Endodermal cell (in vitro differentiated cells): ENCODE results near the gene KRTAP9-1. TPM values are rescaled to one million over a fixed set of nuclear protein-coding genes. Genes with fewer than 3 reads are reported as not detected.

ENCODE experiments used
- DNase-seq: peaks from one replicate; pipeline ENCODE4 v3.0.0-alpha.2; 2017
- H3K27ac ChIP-seq: 2 replicates; pipeline ENCODE4 v1.5.1; 2013; ENCODE audit warnings: mild to moderate bottlenecking, low read depth, low read length, moderate library complexity
- H3K27me3 ChIP-seq: 2 replicates; pipeline ENCODE4 v1.6.1; 2013; ENCODE audit warnings: mild to moderate bottlenecking, low read length, moderate library complexity; ENCODE audit not compliant: insufficient read depth, control insufficient read depth, poor library complexity, severe bottlenecking
- H3K36me3 ChIP-seq: 2 replicates; pipeline ENCODE4 v1.7.0; 2013; ENCODE audit warnings: mild to moderate bottlenecking, low read length, moderate library complexity; ENCODE audit not compliant: control insufficient read depth, insufficient read depth
- H3K4me1 ChIP-seq: one replicate; pipeline ENCODE4 v1.7.0; 2013; ENCODE audit warnings: low read length; ENCODE audit not compliant: control insufficient read depth, insufficient read depth
- H3K4me3 ChIP-seq: 2 replicates; pipeline ENCODE4 v1.5.1; 2013; ENCODE audit warnings: mild to moderate bottlenecking, low read length, moderate library complexity
- H3K9ac ChIP-seq: 2 replicates; pipeline ENCODE4 v1.6.1; 2013; ENCODE audit warnings: mild to moderate bottlenecking, low read length, moderate library complexity; ENCODE audit not compliant: poor library complexity, severe bottlenecking; ENCODE audit errors: extremely low read depth
- H3K9me3 ChIP-seq: 2 replicates; pipeline ENCODE4 v1.6.1; 2013; ENCODE audit warnings: mild to moderate bottlenecking, low read length, moderate library complexity; ENCODE audit not compliant: control insufficient read depth
- H3K27ac Mint-ChIP-seq: 2 replicates; pipeline ENCODE4 v1.8.0; 2020; ENCODE audit warnings: mixed read lengths
- H3K27me3 Mint-ChIP-seq: 2 replicates; pipeline ENCODE4 v1.8.0; 2021; ENCODE audit warnings: mild to moderate bottlenecking, mixed read lengths; ENCODE audit not compliant: insufficient read depth
- H3K36me3 Mint-ChIP-seq: 2 replicates; pipeline ENCODE4 v1.8.0; 2020; ENCODE audit warnings: low read depth, mixed read lengths
- H3K4me1 Mint-ChIP-seq: 2 replicates; pipeline ENCODE4 v1.8.0; 2020; ENCODE audit warnings: mixed read lengths
- H3K4me3 Mint-ChIP-seq: 2 replicates; pipeline ENCODE4 v1.8.0; 2020; ENCODE audit warnings: mild to moderate bottlenecking, moderate library complexity, mixed read lengths
- H3K9me3 Mint-ChIP-seq: 2 replicates; pipeline ENCODE4 v1.8.0; 2020; ENCODE audit warnings: mild to moderate bottlenecking, mixed read lengths
- CTCF ChIP-seq: fragments of 200-600 bp; sonication (generic); conservative IDR thresholded peaks from 2 replicates; pipeline ENCODE4 v1.5.0; 2021; ENCODE audit warnings: antibody characterized with exemption, mild to moderate bottlenecking
- WGBS, 2 experiments: methylation state at CpG; one replicate each; pipeline versions ENCODE4 v1.1.5 to v1.1.7; 2013; ENCODE audit warnings: missing lambda C conversion rate in 2 of 2, mixed read lengths in 1 of 2; ENCODE audit not compliant: insufficient coverage in 1 of 2, insufficient read length in 1 of 2; 5-methylcytosine and 5-hydroxymethylcytosine counted together
- total RNA-seq, 2 donors: library from RNA; stranded (reverse); fragmentation: NEBNext Ultra II Directional in 1 of 2; extraction: Animal tissue kit (Norgen Biotek cat#: 25700) in 1 of 2; gene quantifications; 2 replicates in 1 of 2; 3 replicates in 1 of 2; pipeline ENCODE4 v1.2.1, GENCODE V29; 2021

Gene KRTAP9-1
- total RNA-seq, 2 donors from 2014 or later: not detected

- peaks cover 1% of the 10 kb centered on the region for H3K4me1 Mint-ChIP-seq
- H3K4me3 Mint-ChIP-seq: no peak overlapping the region
- no peaks in the 10 kb centered on the region for H3K36me3 Mint-ChIP-seq
- Histone ChIP-seq H3K4me1 (no peaks in the 10 kb centered on the region), H3K27ac (no peak overlapping the region), H3K27me3 (no peaks in the 10 kb centered on the region), H3K9me3 (no peaks in the 10 kb centered on the region), H3K9ac (no peak overlapping the region), H3K36me3 (no peaks in the 10 kb centered on the region), H3K4me3 (no peak overlapping the region)
- WGBS, 2 experiments: 86 to 100% methylated on average over 1 to 2 of the region's 2 CpGs
- no peaks in the 10 kb centered on the region for H3K9me3 Mint-ChIP-seq
- H3K27ac Mint-ChIP-seq: no peak overlapping the region
- no peak for TF ChIP-seq CTCF
- H3K27me3 Mint-ChIP-seq: peaks cover 5% of the 10 kb centered on the region
- no peak for DNase-seq
Observed at GRCh38 chr17:41186872-41187271, 2.8 kb upstream of the KRTAP9-1 start.

GRCh38 chr17:41190328-41190727 lies 641 bp downstream of the KRTAP9-1 start:
- no peak overlapping the region for H3K9ac ChIP-seq
- no peaks in the 10 kb centered on the region for H3K36me3 ChIP-seq
- WGBS, 2 experiments: 84 to 90% methylated on average over 3 of the region's 3 CpGs
- H3K27ac ChIP-seq: no peak overlapping the region
- no peak for DNase-seq
- no peaks in the 10 kb centered on the region for H3K27me3 ChIP-seq
- H3K27ac Mint-ChIP-seq: no peak overlapping the region
- no peaks in the 10 kb centered on the region for H3K36me3 Mint-ChIP-seq
- H3K27me3 Mint-ChIP-seq: peaks cover 5% of the 10 kb centered on the region
- no peaks in the 10 kb centered on the region for H3K9me3 ChIP-seq
- H3K9me3 Mint-ChIP-seq: peaks cover 11% of the 10 kb centered on the region
- H3K4me1 ChIP-seq: no peaks in the 10 kb centered on the region
- no peak overlapping the region for H3K4me3 ChIP-seq
- no peaks in the 10 kb centered on the region for H3K4me1 Mint-ChIP-seq
- TF ChIP-seq CTCF: no peak
- H3K4me3 Mint-ChIP-seq: no peak overlapping the region

- Histone ChIP-seq H3K27ac (no peak overlapping the region), H3K9me3 (no peaks in the 10 kb centered on the region), H3K4me3 (no peak overlapping the region), H3K27me3 (no peaks in the 10 kb centered on the region), H3K36me3 (no peaks in the 10 kb centered on the region), H3K4me1 (no peaks in the 10 kb centered on the region), H3K9ac (no peak overlapping the region)
- Mint-ChIP-seq H3K27ac (no peak overlapping the region), H3K4me1 (no peaks in the 10 kb centered on the region), H3K36me3 (no peaks in the 10 kb centered on the region), H3K9me3 (peaks cover 20% of the 10 kb centered on the region), H3K27me3 (peaks cover 12% of the 10 kb centered on the region), H3K4me3 (no peak overlapping the region)
- 81% methylated on average over 1 of the region's 1 CpG; no CpG with 5 or more reads in 1 of the 2 experiments for WGBS, 2 experiments
- no peak for DNase-seq
- TF ChIP-seq CTCF: no peak
Observed at GRCh38 chr17:41196068-41196467, 6.4 kb downstream of the KRTAP9-1 start.
